GM19025 (cell line): ENCODE measurements around the gene LSMEM2.

Experiments
- ATAC-seq: cut with Tn5 transposase; IDR thresholded peaks from one replicate; pipeline ENCODE4 v1.9.1; 2021; ENCODE audit warnings: mild to moderate bottlenecking, low read depth, moderate library complexity; ENCODE audit not compliant: unreplicated experiment

LSMEM2 gene

GRCh38 chr3:50318615-50319014 is 39.7 kb downstream of the LSMEM2 start:
- ATAC-seq: no peak

GRCh38 chr3:50319181-50319893 is 40.5 kb downstream of the LSMEM2 start:
- no peak for ATAC-seq

DNA sequence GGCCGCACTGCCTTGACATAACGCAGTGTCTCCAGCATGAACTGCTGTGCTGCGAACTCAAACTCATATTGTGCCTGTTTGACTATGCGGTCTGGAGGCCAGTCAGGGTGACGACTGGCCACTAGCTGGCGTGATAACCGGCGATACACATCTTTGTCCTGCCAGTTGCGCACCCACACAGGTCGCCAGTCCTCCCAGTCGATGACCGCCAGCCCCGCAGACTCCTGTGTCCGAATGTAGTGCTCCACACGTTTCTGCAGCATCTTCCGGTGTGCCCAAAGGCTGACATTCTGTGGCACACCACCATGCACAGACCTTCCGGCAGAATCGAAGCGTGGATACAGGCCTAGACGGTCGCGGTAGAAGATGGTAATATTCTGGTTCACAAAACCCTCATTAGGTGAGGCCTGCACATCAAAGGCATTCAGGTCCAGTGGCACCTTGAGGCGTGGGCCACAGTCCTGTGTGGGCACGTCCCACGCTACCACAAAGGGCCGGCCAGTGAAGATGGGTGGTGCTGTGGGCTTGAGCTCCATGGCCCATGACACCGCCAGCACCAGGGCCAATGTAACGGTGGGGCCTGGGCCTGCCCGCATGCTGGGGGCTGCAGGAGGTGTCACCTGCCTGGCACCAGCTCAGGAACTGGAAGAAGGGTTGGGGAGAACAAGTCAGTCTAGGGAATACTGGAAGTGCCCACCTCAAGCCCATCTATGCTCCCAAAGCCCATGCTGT is 41.2 kb downstream of the LSMEM2 start:
- no peak for ATAC-seq

DNA sequence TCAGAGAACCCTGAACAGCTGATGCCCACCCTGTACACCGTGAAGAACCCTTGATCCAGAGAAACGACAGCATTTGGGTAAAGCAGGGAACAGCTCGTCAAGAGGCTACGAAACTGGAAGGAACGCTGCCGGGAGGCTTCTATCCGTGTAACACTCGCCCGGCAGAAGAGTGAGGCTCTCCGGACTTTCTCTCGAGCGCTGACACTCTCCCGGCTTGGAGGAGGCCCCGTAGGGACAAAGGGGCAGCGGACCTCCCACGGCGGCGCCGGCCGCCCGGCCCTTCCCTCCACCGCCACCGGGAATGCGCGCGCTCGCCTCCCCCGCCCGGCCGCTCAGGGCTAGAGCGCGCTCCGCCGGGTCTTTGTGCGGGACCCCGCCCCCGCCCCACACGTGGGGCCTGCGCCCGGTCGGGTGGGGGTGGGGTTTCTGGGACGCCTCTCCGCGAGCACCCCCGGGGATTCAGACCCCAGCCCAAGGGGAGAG is 42.0 kb downstream of the LSMEM2 start:
- ATAC-seq: peak; percentile 52

DNA sequence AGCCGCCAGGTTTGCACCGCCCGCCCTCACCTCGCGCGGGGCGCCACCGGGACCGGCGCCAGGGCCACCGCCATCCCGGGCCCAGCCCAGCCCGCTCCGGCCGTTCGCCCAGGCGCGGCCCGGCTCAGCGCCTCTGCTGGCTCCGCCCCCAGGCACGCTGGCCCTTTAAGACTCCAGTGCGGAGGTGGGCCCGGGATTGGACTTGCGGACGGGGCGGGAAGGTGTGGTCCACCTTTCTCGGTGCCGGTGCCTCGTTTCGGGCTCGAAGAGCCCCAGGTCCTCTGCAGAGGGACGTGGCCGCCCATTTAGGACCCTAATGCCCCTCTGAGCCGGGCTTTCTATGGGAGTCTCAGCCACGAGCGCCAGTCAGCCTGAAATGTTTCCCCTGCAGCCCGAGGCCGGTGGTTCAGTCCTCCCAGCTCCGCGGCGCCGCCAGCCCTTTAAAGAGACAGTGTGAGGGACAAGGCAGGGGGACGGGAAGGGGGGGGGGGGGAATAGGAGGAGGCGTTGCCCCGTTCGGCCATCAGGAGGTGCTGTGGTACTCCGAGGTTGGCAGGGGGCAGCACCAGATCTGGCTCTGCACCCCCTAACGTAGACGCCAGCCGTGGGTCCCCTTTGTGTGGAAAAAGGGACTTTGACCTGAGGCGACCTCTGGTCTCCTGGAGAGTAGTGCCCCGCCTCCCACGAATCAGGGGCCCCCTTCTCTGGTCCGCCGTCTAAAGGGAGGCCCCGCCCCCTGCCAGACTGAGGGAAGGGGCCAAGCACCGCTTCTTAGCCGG is 42.6 kb downstream of the LSMEM2 start:
- ATAC-seq: peak; percentile 82

DNA sequence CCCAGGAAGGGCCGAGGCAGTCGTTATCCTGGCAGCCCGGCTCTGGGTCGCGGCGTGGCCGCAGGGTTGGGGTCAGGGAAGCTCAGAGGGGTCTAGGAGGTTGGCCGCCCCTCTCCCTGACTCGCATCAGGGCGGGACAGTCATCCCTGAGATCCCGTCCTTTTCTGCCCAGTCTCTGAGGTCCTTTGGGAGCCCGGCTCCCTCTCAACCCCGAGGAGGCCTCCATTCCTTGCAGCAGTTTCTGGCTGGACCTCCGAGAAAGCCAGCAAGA is 43.2 kb downstream of the LSMEM2 start:
- no peak for ATAC-seq

DNA sequence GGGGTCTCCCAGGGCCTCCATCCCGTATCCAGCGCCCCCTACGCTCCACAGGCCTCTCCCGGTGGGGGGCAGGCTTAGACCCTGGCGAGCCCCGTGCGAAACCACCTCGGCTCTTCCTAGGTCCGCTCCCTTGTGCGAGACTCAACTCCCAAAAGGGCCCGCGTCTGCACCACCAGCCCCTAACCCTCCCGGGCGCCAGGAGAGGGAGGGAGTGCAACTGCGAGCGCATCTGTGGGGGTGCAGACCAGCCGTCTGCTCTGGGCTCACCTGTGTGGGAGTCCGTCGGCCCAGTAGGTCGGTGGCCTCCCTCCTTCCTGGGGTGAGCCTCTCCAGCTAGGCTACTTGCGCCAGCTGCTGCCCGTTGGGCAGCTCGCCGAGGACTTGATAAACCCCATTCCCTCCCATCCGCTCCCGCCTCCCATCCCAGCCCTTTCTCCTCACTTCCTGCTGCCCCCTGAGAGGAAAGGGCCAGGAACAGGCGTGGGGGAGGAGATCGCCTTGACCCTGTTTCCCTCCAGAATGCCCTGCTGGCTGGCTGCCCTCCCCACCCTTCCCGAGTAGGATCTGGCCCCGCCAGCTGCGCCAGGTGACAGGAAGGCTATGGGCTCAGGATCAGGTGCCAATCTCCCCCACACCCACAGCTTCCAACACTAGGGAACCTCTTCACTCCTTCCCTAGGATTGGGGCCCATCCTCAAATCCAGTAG is 43.7 kb downstream of the LSMEM2 start, which contains the start of gene HYAL2:
TSS of gene HYAL2 (minus strand) at position 360 of the 706 bp plus-strand sequence. CDS start 2,256 bp downstream, outside the sequence.
- no peak for ATAC-seq

DNA sequence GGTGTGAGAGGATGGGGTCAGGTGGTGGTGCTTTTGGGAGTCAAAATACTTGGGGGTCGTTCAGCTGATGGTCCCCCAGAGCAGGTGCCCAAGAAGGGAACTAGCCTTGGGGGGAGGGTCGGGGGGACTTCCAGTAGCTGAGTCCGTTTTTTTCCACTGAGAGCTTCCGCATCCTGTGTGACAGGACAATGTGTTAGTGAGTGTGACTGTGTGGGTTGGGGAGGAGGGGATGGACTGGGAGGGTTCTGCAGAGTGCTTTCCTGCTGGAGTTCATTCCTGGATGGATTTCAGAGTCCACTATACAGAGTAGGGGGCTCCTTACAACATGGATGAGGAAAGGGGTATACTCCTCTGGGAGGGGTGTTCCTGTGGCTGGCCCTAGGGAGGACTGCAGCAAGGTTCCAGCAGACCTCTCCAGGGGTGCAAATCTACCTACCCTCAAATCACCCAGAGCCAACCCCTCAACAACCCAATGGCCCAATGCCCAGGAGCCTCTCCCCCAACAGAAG is 44.3 kb downstream of the LSMEM2 start:
- no peak for ATAC-seq

DNA sequence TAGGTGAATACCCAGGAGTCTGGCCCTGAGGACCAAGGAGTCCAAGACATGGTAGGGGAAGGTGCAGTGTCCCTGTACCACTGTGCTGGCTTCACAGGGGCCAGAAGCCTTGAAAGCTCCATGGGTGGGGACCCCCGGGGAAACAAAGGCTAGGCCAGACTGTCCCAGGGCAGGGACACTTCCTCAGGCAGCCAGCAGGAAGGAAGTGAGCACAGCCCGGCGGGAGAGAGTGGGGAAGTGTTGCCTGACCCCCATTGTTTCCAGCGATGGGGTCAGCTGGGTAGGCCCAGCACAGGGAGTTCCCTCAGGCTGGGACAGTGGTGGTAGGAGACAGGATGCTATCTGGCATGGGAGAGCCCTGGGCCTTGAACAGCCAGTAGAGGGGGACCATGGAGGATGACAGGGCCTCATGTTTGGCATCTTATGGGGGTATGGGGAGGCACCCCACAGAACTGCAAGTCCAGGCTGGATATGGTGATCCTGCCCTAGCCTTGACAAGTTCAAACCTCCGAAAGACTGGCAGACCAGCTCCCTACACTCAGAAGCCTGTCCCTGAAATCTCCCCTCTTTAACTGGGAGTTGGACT is 44.8 kb downstream of the LSMEM2 start:
- no peak for ATAC-seq

DNA sequence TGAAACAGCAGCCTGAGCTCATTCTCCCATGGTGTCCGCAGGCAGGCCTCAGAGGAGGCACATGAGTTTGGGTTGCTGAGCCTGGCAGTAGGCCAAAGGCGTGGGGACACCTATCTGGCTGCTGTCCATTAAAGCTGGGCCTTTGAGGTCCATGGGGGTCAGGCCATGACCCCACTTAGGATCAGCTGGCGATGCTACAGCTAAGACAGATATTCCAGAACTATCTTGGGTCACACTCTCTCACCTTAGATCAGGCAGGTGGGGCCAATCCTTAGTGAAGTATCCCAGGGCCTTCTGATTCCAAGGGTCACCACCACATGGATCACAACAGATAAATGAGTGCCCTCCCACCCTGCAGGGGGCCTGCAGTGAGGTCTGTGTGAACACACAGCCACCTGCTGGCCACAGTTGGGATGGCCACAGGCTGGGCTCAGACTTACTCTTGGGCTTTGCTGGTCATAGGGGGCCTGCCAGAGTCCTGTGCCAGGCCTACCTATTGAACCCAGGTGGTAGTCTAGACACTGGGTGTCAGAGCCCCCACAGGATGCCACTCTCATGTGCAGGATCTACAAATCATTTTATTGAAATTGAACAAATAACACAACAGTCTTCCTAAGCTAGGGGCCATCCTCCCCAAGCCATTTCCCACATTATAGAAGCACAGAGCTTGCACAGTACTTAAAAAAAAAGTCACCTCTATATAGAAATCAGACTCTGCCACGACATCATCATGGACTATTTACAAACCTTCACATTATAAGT is 45.6 kb downstream of the LSMEM2 start:
- ATAC-seq: no peak

DNA sequence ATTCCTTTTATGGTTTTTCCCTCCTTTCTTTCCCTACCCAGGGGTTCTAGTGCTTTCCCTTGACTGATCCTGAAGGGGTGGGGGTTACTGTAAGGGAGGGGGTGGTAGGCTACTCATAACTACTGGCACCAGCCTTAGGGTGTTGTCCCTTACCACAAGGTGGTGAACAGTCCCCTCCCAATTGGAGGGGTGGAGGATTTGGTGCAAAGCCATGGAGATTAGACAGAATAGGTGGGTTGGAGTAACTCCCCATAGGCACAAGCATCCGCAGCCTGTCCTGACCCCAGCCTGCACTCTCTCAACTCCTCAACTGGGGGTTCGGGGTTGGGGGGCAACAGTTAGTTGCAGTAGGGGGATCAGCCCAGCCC is 46.2 kb downstream of the LSMEM2 start:
- ATAC-seq: no peak

DNA sequence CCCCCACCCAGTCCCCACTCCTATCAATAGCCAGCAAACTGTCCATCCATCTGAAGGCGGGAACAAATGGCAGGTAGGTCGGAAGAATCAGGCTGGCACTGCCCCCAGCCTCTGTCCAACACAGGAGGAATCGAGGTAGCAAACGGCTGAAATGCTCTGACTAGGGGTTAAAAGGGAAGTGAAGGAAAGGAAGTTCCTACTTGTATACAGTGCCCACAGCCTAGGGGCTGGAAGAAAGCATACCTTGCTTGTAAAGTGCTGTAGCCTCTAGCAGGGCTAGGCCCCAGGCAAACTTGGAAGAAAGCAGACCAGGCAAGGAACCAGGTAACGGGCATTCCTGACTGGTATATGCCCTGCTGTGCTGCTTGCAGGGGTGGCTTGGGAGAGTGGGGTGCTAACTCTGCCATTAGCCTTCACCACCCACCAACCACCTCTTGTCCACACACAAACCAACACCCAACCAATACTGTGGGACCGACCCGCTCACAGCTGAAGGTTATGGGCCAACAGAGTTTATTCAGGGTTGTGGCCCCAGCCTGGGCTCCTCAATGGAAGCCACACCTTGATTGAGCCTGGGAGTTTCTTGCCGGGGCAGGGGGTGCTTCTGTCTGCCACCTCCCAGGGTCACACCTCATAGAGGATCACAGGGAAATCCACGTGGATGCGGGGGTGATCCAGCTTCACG is 46.8 kb downstream of the LSMEM2 start:
- ATAC-seq: no peak

DNA sequence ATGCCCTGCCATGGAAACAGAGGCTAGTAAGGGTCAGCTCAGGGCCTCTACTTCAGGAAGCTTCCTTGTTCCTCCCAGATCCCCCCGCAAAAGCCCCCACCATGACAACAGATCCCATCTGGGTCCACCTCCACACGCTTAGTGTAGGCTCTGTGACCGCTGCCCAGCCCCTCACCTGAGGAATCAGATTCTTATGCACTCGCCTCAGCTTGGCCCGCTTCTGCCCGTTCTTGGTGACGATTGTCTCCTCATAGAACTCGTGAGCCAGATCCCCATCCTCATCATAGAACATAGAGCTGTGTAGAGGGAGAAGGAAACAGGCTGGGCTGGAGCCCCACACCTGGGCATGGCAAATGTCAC is 47.3 kb downstream of the LSMEM2 start:
- no peak for ATAC-seq

DNA sequence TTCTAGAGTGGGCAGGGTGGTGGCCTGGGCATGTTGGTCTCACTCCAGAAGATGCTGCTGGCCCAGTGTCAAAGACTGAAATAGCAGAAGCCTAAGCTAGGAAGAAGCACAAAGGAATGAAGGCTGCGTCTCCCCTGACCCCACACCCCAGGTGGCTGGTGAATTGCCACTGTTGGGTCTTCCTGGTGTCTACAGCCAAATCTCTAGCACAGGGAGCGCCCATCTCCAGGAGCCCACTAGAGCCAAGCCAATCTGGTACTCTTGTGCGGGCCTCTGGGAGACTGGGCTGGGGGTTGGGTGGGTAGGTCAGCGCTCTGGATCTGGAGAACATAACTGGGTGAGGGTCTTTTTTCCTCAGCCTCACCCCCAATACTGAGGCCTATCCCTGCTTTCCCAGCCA is 48.2 kb downstream of the LSMEM2 start:
- no peak for ATAC-seq

DNA sequence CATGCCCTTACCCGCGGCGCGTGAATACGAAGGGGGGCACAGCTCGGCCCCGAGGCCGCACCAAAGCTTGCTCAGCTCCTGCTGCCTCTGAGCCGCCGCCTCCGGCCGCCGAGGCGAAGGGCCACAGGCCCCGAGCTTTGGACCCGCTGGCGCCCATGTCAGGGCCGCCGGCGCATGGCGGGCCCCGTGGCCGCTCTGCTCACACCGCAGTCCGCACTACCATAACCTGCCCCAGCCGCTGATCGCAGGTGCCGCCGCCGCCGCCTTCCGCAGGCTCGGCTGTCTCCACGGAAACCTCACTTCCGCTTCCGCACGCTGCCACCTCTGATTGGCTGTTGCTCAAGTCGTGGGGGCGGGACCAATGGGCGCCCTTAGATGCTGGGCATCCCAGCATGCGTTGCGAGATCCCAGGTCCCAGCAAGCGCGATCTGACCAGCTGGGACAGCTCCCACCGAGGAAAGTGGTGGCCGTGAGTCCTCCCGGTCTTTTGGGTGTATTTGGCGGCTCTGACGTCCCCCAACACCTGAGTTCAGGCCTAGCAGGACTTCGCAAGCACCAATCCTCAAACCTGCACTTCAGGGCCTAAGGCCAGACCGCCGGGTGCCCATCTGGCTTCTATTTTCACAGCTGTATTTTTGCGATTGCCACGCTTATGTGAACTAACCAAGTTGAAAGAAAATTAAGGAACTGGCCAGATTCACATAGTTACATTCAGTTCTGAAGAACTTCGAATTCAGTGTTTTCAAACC is 49.2 kb downstream of the LSMEM2 start, which contains the start of gene TUSC2:
TSS of gene TUSC2 (minus strand) at position 281 of the 749 bp plus-strand sequence. CDS start at position 157, 124 bp downstream.
- ATAC-seq: peak; percentile 88

DNA sequence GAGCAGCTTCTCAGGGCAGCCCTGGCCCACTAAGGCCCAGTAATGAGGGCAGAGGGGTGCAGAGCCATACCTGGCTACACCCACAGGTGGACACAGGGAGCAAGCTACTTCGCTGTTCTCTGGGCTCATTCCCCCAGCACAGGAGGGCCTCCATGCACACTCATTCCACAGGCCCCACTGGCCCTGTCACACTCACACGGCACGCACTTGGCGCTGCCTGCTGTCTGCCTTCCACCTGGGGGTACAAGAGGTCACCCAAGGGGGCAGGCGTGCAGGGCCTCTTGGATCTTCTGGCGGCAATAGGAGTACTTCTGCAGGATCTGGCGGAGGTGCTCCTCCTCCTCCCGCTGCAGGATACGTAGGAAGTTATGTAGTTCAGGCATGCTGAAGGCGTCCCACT is 51.4 kb downstream of the LSMEM2 start:
- no peak for ATAC-seq

DNA sequence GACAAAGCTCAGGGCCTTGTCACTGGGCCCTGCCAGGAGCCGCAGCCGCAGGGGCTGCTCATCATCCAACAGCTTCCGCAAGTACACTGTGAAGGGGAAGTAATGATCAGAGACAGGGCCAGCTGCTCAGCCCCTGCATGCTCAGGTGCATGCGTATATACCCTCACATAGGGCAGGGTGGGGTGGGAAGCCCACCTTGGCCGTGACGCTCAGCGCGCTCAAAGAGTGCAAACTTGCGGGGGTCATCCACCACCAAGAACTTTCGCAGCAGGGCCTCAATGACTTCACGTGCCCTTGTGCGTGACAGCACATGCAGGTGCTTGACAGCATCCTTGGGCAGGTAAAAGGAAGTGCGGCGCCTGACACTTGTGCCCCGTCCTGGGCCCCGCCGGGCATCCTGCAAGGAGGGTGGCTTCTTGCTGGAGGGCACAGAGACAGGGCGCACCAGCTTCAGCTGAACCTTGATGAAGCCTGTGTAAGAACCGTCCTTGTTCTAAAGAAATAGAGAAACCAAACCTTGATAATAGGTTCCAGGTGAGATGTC is 52.5 kb downstream of the LSMEM2 start:
- ATAC-seq: no peak

DNA sequence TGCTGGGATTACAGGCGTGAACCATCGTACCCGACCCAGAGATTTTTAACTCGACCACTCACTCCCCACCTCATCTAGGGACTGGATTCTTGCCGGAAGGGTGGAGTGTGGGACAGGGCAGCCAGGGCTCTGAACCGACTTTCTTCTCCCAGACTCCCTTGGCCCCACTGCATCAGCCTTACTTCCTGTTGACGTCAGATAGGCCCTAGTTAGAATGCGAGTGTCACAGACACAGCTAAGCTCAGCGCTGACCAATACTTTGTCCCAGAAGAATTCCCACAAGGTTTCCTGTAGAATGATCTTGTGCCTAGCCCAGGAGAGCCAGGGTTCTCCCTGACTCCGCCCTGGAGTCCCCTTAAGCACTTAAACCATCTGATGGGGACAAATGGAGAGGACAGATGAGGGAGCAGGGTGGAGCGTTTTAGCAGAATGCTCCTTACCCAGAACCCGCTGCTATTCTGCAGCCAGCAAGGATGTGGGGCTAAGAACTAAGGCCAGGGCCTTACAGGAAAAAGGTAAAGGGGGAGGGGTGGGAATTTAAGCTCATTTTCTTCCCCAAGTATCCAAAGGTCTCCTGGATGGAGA is 54.9 kb downstream of the LSMEM2 start:
- no peak for ATAC-seq
